Ovary (tissue), 9 donors: ENCODE measurements around the gene MLEC. TPM values are rescaled to one million over a fixed set of nuclear protein-coding genes. Genes with fewer than 3 reads are reported as not detected.

Experiments
- DNase-seq, 5 donors: peaks; one replicate each; pipeline ENCODE4 v3.0.0-alpha.2; 2019 to 2020
- H3K27ac ChIP-seq, 2 donors: fragments of 200-600 bp; one replicate each; pipeline versions ENCODE4 v1.5.1 to v1.8.0; 2019 to 2022
- H3K27me3 ChIP-seq: fragments of 200-600 bp; one replicate; pipeline ENCODE4 v1.8.0; 2022
- H3K36me3 ChIP-seq: fragments of 200-600 bp; sonication (generic); one replicate; pipeline ENCODE4 v1.5.1; 2019
- H3K4me1 ChIP-seq: one replicate; pipeline ENCODE4 v1.8.1; 2013; ENCODE audit warnings: mild to moderate bottlenecking, moderate library complexity; ENCODE audit not compliant: insufficient read depth
- H3K4me3 ChIP-seq: fragments of 200-600 bp; sonication (generic); one replicate; pipeline ENCODE4 v1.5.1; 2017
- H3K9me3 ChIP-seq, 2 donors: fragments of 200-600 bp in 1 of 2; sonication (generic) in 1 of 2; one replicate each; pipeline versions ENCODE4 v1.5.1 to v1.8.1; 2013 to 2019; ENCODE audit warnings: mild to moderate bottlenecking in 1 of 2, moderate library complexity in 1 of 2
- EP300 ChIP-seq: sonication (generic); formaldehyde crosslinking; IDR thresholded peaks from one replicate; pipeline ENCODE4 v1.6.1; 2017; ENCODE audit warnings: antibody characterized with exemption
- POLR2A ChIP-seq: fragments of 450-650 bp; IDR thresholded peaks from one replicate; pipeline ENCODE4 v1.6.1; 2017; ENCODE audit warnings: antibody characterized with exemption, mild to moderate bottlenecking, moderate library complexity
- WGBS, 3 donors: extraction: QIAGEN DNeasy Blood & Tissue Kit in 1 of 3; methylation state at CpG; one replicate each; pipeline versions ENCODE4 v1.1.5 to v1.1.7; 2013 to 2017; 5-methylcytosine and 5-hydroxymethylcytosine counted together
- intact Hi-C, 4 donors: fragments of 100-400 bp; cut with DNase I; formaldehyde crosslinking; loops; one replicate each; pipeline versions ENCODE4 v1.11.0 to v1.15.1; 2022 to 2023
- polyA plus RNA-seq, 2 donors: library from polyadenylated mRNA; stranded (reverse); fragments of 200-250 nt in 1 of 2; fragments of 350-450 nt in 1 of 2; fragmentation: Illumina TruSeq in 1 of 2; extraction: RNeasy Lipid Tissue Mini Kit (QIAGEN cat#74804) in 1 of 2; gene quantifications; one replicate each; pipeline ENCODE4 v1.2.3, GENCODE V29; 2013 to 2014
- total RNA-seq, 7 donors: library from RNA; depleted of rRNA in 2 of 7; stranded (reverse); fragments of >200 nt in 2 of 7; fragmentation: NEBNext Ultra II Directional in 3 of 7; extraction: Animal tissue kit (Norgen Biotek cat#: 25700) in 3 of 7; gene quantifications; one replicate each; pipeline versions ENCODE4 v1.1.0 to v1.2.4, GENCODE V29; 2016 to 2023
- TF ChIP-seq, protein P1 (sequence below), 3 donors: fragments of 450-650 bp in 2 of 3; fragments of 200-600 bp in 1 of 3; IDR thresholded peaks; one replicate each; pipeline versions ENCODE4 v1.5.1 to v1.8.0; 2016 to 2022; ENCODE audit warnings: antibody characterized with exemption in 3 of 3, mild to moderate bottlenecking in 1 of 3
- donor health status: DM: no; HTN: no; CAD: no; lungs with moderate emphysema.
- donor health status: DM: no; HTN: no; CAD: no.
- donor health status: Bipolar disorder and iron deficiency.
- donor health status: DM: yes; HTN: yes; CAD: no.
- donor health status: DM: no; HTN: no; CAD: no.
- donor health status: DM: yes; HTN: yes; CAD: no.

Gene MLEC
- total and polyA plus RNA-seq, 9 donors: 29.2 to 169 (median 101) TPM

DNA sequence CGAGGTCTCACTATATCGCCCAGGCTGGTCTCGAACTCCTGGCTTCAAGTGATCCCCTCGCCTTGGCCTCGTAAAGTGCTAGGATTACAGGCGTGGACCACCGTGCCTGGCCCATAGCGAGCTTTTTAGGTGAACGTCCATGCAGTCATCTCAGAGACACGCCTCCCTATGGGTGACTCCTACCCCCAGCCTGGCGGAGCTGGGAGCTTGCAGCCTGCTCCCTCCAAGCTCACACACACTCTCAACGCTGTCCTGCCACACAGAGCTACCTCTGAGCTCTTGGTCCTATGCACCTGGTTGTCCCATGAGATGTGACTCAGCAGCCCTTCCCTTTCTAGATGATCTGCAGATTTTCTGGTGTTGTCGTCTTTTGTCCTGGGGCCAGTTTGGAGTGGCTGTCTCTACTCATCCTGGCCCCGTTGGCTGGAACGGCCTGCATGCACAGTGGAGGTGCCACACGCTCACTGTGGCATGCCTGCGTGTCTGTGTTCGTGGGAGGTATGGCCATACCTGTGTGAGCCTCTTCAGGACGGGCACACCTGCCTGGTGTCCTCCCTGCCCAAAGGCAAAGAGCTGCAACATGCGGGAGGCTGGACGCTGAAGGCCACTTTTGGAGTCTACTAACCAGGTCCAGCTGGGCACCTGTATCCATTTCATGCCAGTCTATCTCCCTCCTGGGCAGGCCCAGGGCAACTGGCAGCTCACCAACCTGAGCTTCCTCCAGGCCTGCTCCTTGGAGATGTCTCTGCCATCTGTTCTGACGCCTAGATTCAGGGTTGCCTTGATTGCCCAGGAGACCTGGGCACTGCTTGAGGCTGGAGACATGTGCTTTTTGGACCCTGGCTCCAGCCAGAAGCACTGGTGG is 28.4 kb upstream of the MLEC start:
- no peak for TF ChIP-seq EP300
- TF ChIP-seq POLR2A: no peak
- TF ChIP-seq, protein P1, sequence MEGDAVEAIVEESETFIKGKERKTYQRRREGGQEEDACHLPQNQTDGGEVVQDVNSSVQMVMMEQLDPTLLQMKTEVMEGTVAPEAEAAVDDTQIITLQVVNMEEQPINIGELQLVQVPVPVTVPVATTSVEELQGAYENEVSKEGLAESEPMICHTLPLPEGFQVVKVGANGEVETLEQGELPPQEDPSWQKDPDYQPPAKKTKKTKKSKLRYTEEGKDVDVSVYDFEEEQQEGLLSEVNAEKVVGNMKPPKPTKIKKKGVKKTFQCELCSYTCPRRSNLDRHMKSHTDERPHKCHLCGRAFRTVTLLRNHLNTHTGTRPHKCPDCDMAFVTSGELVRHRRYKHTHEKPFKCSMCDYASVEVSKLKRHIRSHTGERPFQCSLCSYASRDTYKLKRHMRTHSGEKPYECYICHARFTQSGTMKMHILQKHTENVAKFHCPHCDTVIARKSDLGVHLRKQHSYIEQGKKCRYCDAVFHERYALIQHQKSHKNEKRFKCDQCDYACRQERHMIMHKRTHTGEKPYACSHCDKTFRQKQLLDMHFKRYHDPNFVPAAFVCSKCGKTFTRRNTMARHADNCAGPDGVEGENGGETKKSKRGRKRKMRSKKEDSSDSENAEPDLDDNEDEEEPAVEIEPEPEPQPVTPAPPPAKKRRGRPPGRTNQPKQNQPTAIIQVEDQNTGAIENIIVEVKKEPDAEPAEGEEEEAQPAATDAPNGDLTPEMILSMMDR (IDR thresholded peaks at IDR 0.05): no peak
- Histone ChIP-seq H3K27ac (no peak overlapping the region), H3K36me3 (no peaks in the 10 kb centered on the region), H3K9me3 (no peaks in the 10 kb centered on the region), H3K4me1 (no peaks in the 10 kb centered on the region), H3K27me3 (no peaks in the 10 kb centered on the region), H3K4me3 (no peak overlapping the region)
- 81 to 84% (median 82%) methylated on average over 22 of the region's 22 CpGs for WGBS, 3 donors
- intact Hi-C loops: no loop called here
- DNase-seq: no peak

DNA sequence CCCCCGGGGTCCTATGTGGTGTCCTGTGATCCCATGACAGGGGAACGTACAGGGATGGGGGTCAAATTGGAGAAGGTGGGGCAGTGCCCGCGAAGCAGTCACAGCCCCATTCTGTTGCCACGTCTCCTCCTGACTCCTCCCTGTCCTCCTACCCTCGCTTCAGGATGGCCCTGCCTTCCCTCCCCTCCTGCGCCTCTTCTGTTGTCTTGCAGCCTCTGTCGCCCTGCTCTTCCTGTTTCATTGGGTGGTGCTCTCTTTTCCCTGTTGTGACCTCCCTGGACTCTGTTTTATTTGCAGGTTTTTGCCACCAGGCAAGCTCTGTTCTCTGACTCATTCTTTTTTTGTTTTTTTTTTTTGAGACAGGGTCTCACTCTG is 27.8 kb upstream of the MLEC start:
- Histone ChIP-seq H3K4me1 (no peaks in the 10 kb centered on the region), H3K36me3 (no peaks in the 10 kb centered on the region), H3K27ac (no peak overlapping the region), H3K9me3 (no peaks in the 10 kb centered on the region), H3K4me3 (no peak overlapping the region), H3K27me3 (no peaks in the 10 kb centered on the region)
- intact Hi-C loops: no loop called here
- TF ChIP-seq, protein P1 (IDR thresholded peaks at IDR 0.05): no peak
- TF ChIP-seq POLR2A (no peak), EP300 (no peak)
- 64 to 71% (median 67%) methylated on average over 8 of the region's 8 CpGs for WGBS, 3 donors
- no peak for DNase-seq

DNA sequence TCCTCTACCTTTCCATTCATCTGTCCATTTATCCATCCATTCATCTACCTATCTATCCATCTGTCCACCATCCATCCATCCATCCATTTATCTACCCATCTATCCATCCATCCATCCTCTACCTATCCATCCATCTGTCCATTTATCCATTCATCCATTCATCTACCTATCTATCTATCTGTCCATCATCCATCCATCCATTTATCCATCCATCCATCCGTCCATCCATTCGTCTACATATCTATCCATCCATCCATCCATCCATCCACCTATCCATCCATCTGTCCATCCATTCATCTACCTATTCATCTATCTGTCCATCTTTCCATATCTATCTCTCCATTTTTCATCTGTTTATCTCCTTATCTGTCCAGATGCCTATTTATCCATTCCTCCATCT is 25.5 kb upstream of the MLEC start:
- Histone ChIP-seq H3K27me3 (no peaks in the 10 kb centered on the region), H3K36me3 (no peaks in the 10 kb centered on the region), H3K9me3 (no peaks in the 10 kb centered on the region), H3K27ac (no peak overlapping the region), H3K4me3 (no peak overlapping the region), H3K4me1 (no peaks in the 10 kb centered on the region)
- intact Hi-C loops: no loop called here
- no peak for DNase-seq
- TF ChIP-seq POLR2A: no peak
- TF ChIP-seq, protein P1 (IDR thresholded peaks at IDR 0.05): no peak
- no peak for TF ChIP-seq EP300
- 66 to 74% (median 73%) methylated on average over 2 of the region's 2 CpGs for WGBS, 3 donors

DNA sequence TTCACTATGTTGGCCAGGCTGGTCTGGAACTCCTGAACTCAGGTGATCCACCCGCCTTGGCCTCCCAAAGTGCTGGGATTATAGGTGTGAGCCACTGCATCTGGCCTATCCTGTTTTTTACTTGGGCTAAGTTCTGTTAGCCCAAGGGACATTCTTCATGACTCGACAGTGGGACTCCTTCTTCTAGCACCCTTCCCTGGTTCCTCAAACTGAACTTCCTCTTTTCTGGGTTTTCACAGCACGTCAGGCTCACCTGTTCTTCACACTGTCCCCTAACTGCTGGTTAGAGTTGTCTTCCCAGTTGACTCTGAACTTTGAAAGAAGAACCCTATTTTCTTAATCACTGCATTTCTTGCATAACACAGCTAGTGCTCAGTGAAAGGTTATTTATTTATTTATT is 24.1 kb upstream of the MLEC start:
- Histone ChIP-seq H3K9me3 (no peaks in the 10 kb centered on the region), H3K27ac (no peak overlapping the region), H3K4me1 (no peaks in the 10 kb centered on the region), H3K4me3 (no peak overlapping the region), H3K36me3 (no peaks in the 10 kb centered on the region), H3K27me3 (no peaks in the 10 kb centered on the region)
- no peak for DNase-seq
- intact Hi-C loops: no loop called here
- 88 to 93% (median 91%) methylated on average over 3 of the region's 3 CpGs for WGBS, 3 donors
- TF ChIP-seq EP300 (no peak), POLR2A (no peak)
- TF ChIP-seq, protein P1 (IDR thresholded peaks at IDR 0.05): no peak
